Peyer's patch (tissue), 4 donors: ENCODE data around the gene MAG.

Experiments
- CTCF ChIP-seq, 6 experiments: fragments of 450-650 bp in 4 of 6; fragments of 200-600 bp in 2 of 6; sonication (generic) in 1 of 6; IDR thresholded peaks; one replicate each; pipeline ENCODE4 v1.5.1; 2017 to 2019; ENCODE audit warnings: antibody characterized with exemption in 6 of 6, mild to moderate bottlenecking in 3 of 6, moderate library complexity in 1 of 6
- POLR2A ChIP-seq, 2 donors: fragments of 450-650 bp; IDR thresholded peaks; one replicate each; pipeline ENCODE4 v1.5.1; 2017; ENCODE audit warnings: antibody characterized with exemption in 2 of 2, mild to moderate bottlenecking in 2 of 2, moderate library complexity in 2 of 2

GRCh38 chr19:35311901-35312665 lies 20.1 kb downstream of the MAG start:
- TF ChIP-seq CTCF (IDR thresholded peaks at IDR 0.05) (no peak), POLR2A (IDR thresholded peaks at IDR 0.05) (no peak)
